Activated T-cell treated with anti-CD3 and anti-CD28 coated beads for 24 hours (primary cell): ENCODE measurements around the gene THAP5.

ENCODE experiments used
- DNase-seq: peaks from one replicate; pipeline ENCODE4 v3.0.0-alpha.2; 2020; ENCODE audit warnings: low read depth

The THAP5 gene

GRCh38 chr7:108533712-108534111, 35.8 kb downstream of the THAP5 start:
- DNase-seq: no peak

DNA sequence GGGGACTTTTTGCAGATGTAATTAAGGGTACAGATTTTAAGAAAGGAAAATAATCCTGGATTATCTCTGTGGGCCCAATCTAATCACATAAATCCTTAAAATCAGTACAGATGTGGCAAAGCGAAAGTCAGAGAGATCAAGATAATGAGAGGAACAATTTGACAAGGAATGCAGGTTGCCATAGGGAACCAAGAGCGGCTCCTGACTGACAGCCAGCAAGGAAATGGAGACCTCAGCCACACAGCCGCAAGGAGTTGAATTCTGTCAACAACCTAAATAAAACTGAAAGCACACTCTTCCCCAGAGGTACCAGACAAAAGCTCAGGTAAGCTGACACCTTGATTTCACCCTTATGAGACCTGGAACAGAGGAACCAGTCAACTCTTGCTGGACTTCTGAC, 40.2 kb downstream of the THAP5 start:
- DNase-seq: no peak

GRCh38 chr7:108528183-108528712, 41.3 kb downstream of the THAP5 start:
- DNase-seq: no peak

DNA sequence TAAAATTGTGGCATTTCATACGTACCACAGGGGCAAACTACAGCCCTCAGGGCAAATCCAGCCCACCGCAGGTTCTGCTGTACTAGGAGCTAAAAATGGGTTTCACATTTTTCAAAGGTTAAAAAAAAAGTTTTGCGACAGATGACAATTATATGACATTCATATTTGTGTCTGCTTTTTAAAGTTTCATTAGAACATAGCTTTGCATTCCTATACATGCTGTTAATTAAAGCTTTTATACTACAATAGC, 42.8 kb downstream of the THAP5 start:
- no peak for DNase-seq

DNA sequence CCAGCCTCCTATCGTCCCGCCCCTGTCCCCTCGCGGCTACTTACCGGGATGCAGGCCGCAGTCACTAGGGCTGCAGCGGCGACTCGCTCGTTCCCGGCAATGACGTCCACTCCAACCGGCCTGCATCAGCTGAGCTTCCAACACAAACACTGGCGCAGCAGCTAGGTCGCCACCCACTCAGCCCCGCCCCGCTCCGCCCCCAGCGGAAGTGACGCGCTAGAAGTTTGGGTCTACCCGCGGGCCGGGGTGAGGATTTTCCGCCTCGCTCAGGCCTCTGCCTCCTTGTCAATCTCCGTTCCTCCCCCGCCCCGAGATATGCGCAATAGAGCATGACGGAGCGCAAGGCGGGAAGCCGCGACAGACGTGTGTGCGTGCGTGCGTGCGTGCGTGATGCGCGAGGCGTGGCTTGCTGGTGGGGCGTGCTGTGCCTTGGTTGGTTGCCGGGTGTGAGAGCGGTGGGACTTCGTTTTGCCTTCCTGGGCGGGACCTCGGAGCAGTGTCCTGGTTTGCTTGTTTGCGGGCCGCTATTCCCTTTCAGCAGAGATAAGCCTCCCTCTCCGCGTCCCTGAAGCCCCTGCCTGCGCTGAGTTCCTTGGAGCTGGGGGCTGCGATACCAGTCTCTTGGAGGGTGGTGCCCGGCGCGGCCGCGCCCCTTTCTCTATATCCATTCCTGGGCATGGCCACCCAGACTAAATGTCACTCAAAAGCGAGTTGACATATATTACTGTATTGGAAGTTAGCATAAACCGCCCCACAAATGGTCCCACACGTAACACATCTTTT, 43.3 kb downstream of the THAP5 start, which contains the start of gene PNPLA8:
Gene PNPLA8 (minus strand): TSS at position 151 of the 783 bp plus-strand sequence. CDS start 10,644 bp downstream, outside the sequence.
- DNase-seq: peak; percentile 100

DNA sequence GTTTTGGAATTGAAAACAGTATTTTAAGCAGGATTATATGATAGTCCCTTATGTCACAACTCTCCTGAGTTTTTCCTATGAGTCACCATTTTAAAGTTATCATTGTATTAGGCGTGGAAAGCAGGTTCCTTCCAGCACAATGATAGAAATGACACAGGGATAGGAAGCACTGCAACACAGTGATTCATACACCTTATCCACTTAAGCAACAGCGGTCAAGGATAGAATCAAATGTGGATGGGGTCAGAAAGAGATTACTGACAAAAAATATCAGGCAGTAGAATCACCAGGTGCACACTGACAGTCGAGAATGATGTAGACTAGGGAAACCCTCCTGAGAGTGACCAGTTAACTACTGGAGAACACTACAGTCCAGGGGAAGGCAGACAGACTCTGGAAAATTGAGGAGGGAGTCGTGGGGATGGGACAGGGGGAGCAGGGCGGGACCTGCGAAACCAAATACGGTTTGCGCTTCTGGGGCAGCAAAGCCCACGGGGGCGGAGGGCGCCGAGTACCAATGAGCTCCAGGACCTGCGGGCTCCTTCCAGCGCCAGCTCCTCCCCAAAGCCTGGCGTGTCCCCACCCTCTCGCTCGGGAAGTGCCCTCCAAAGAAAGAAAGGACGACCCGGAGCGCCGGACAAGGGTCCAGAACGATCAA, 44.0 kb downstream of the THAP5 start:
- DNase-seq: no peak

- no peak for DNase-seq
Measured at GRCh38 chr7:108522780-108523179, 46.7 kb downstream of the THAP5 start.

DNA sequence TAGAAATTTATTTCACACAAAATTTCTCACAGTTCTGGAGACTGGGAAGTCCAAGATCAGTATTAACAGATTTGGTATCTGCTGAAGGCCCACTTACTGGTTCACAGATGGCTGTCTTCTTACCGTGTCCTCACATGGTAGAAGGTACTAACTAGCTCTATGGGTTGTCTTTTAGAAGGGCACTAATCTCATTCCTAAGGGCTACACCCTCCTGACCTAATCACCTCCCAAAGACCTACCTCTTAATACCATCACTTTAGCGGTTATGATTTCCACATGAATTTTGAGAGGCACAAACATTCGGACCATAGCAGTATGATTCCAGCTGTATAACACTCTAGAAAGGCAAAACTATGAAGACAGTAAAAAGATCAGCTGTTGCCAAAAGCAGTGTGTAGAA, 51.6 kb downstream of the THAP5 start:
- no peak for DNase-seq

DNA sequence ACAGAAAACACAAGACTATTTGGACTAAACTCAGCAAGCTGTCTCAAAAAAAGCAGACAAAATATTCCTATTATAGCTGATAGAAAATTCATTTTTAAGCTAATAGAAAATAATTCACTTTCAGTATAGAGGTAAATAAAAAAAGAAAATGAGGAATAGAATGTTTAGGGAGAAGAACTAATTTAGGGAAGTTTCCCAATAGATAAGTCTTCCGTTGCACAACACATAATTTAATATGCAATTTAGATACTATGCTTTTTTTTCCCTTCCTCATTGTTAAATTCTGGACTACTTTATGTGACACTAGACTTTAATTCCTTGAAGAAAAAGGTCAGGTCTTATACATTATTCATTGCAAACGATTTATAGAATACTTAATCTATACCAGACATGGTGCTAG, 53.9 kb downstream of the THAP5 start:
- DNase-seq: no peak

DNA sequence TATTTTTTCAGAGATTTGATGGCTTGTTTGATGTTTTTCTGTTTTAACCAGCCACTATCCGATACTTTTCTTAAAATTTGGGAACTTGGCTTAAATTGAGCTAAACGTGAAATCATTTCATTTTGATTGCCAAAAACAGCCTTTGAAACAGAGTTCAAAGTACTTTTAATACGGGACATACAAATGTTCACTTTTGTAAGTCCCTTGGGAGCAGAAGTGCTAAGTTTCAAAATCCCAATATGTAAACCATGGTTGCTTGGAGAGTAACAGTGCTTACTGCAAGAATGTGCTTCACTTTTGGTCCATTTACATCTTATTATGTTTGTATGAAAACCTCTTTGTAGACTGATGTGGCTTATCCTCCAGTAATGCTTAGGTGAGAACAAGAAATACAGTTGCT, 54.5 kb downstream of the THAP5 start:
- DNase-seq: no peak
